CD4-positive, alpha-beta T cell (primary cell): ENCODE measurements around the gene PDLIM5. TPM values are rescaled to one million over a fixed set of nuclear protein-coding genes. Genes with fewer than 3 reads are reported as not detected.

Source experiments
- ATAC-seq: fragments of 200-7000 bp; cut with Tn5 transposase; one replicate; pipeline ENCODE4 v1.10.0; 2022; ENCODE audit warnings: mild to moderate bottlenecking; ENCODE audit not compliant: poor library complexity
- CTCF ChIA-PET: fragments of 350-600 bp; sonication (Branson Sonifier 250); formaldehyde crosslinking; loops from one replicate; lab custom pipeline; 2021; ENCODE audit warnings: antibody characterized with exemption, inconsistent platforms; lab: Charles Lee
- POLR2A ChIA-PET: fragments of 350-600 bp; sonication (Branson Sonifier 250); formaldehyde crosslinking; loops from one replicate; lab custom pipeline; 2021; ENCODE audit warnings: antibody characterized with exemption, inconsistent platforms; lab: Charles Lee
- DNase-seq, 14 experiments: peaks; one replicate each; pipeline ENCODE4 v3.0.0-alpha.2; 2013 to 2020; ENCODE audit warnings: mixed read lengths in 2 of 14
- H3K27ac ChIP-seq, 2 donors: one replicate each; pipeline versions ENCODE4 v1.5.1 to v1.7.0; 2013; ENCODE audit warnings: low read length in 2 of 2, low read depth in 1 of 2, mild to moderate bottlenecking in 1 of 2
- H3K27me3 ChIP-seq, 2 experiments: 1 replicate in 1 of 2; 2 replicates in 1 of 2; pipeline versions ENCODE4 v1.6.1 to v1.7.0; 2013; ENCODE audit warnings: low read length in 2 of 2, control low read depth in 1 of 2, mild to moderate bottlenecking in 1 of 2, moderate library complexity in 1 of 2; ENCODE audit not compliant: insufficient read depth in 2 of 2, control insufficient read depth in 1 of 2
- H3K36me3 ChIP-seq: one replicate; pipeline ENCODE4 v1.6.1; 2013; ENCODE audit warnings: low read length, control low read depth; ENCODE audit not compliant: insufficient read depth
- H3K4me1 ChIP-seq: one replicate; pipeline ENCODE4 v1.6.1; 2013; ENCODE audit warnings: low read length, control low read depth; ENCODE audit not compliant: insufficient read depth
- H3K4me3 ChIP-seq: one replicate; pipeline ENCODE4 v1.5.1; 2013; ENCODE audit warnings: mild to moderate bottlenecking, low read length, moderate library complexity
- H3K9me3 ChIP-seq, 2 experiments: 1 replicate in 1 of 2; 2 replicates in 1 of 2; pipeline versions ENCODE4 v1.6.1 to v1.7.0; 2013; ENCODE audit warnings: low read length in 2 of 2, mild to moderate bottlenecking in 2 of 2, control low read depth in 1 of 2, moderate library complexity in 1 of 2; ENCODE audit not compliant: control insufficient read depth in 1 of 2, insufficient read depth in 1 of 2
- H3K27ac Mint-ChIP-seq: one replicate; pipeline ENCODE4 v1.8.0; 2020; ENCODE audit warnings: mixed read lengths
- H3K27me3 Mint-ChIP-seq: one replicate; pipeline ENCODE4 v1.8.0; 2021; ENCODE audit warnings: mixed read lengths
- H3K36me3 Mint-ChIP-seq: one replicate; pipeline ENCODE4 v1.8.0; 2021; ENCODE audit warnings: low read depth, mixed read lengths
- H3K4me1 Mint-ChIP-seq: one replicate; pipeline ENCODE4 v1.8.0; 2021; ENCODE audit warnings: low read depth, mixed read lengths
- H3K4me3 Mint-ChIP-seq: one replicate; pipeline ENCODE4 v1.8.0; 2020; ENCODE audit warnings: mild to moderate bottlenecking, mixed read lengths
- H3K9me3 Mint-ChIP-seq: one replicate; pipeline ENCODE4 v1.8.0; 2020; ENCODE audit warnings: mixed read lengths
- intact Hi-C, 2 experiments: fragments of 100-400 bp; cut with DNase I in 1 of 2; cut with micrococcal nuclease in 1 of 2; formaldehyde crosslinking; loops; one replicate each; pipeline versions ENCODE4 v1.15.1 to v1.9.0; 2023 to 2025; cut with DNase I, micrococcal nuclease
- total RNA-seq, 174 experiments: library from RNA in 2 of 174; stranded (reverse) in 2 of 174; gene quantifications; one replicate each; pipeline ENCODE4 v1.2.3 and lab custom pipeline; 2021 to 2026
- TF ChIP-seq, protein P1 (sequence below): fragments of 200-600 bp; IDR thresholded peaks from one replicate; pipeline ENCODE4 v1.8.0; 2022; ENCODE audit warnings: antibody characterized with exemption, mild to moderate bottlenecking

PDLIM5 gene
- total RNA-seq, 2 experiments from 2014 or later = 23.0 to 23.1 TPM

DNA sequence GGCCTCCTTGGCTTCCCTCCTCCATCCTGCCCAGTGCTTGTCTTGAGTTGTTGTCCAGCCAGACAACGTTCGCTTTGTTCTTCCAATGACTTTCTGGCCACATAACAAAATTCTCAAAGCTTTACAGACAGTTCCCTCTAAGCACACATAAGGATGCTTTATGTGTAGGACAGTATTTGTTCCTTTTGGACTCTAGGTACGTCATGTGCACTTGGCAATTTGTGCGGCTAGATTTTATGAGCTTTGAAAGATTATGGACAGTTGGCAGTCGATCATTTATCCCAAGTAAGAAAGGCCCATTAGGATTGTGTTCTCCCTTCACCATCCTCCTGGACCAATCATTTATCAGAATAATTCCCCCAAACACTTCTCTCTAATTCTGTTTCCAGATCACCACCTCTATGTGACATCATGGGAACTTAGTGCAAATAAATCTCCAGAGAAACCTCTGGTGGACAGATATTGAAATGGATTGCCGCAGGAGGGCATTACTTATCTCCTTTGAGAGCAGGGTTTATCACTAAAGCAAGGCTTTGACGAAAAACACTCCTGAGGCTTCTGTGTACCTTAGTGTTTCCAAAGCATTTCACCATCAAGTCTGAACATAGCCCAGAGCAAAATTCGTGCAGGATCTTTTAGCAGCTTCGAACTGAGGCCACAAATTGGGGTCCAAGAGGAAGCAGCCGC is 228.6 kb downstream of the PDLIM5 start:
- intact Hi-C loops = no loop called here
- Histone ChIP-seq H3K27me3 (no peaks in the 10 kb centered on the region), H3K27ac (no peak overlapping the region), H3K9me3 (no peaks in the 10 kb centered on the region), H3K4me1 (no peaks in the 10 kb centered on the region), H3K36me3 (no peaks in the 10 kb centered on the region), H3K4me3 (no peak overlapping the region)
- no peak for ATAC-seq
- H3K27ac Mint-ChIP-seq = no peak overlapping the region
- CTCF ChIA-PET = no interaction called here
- POLR2A ChIA-PET = no interaction called here
- no peaks in the 10 kb centered on the region for H3K36me3 Mint-ChIP-seq
- TF ChIP-seq, protein P1, sequence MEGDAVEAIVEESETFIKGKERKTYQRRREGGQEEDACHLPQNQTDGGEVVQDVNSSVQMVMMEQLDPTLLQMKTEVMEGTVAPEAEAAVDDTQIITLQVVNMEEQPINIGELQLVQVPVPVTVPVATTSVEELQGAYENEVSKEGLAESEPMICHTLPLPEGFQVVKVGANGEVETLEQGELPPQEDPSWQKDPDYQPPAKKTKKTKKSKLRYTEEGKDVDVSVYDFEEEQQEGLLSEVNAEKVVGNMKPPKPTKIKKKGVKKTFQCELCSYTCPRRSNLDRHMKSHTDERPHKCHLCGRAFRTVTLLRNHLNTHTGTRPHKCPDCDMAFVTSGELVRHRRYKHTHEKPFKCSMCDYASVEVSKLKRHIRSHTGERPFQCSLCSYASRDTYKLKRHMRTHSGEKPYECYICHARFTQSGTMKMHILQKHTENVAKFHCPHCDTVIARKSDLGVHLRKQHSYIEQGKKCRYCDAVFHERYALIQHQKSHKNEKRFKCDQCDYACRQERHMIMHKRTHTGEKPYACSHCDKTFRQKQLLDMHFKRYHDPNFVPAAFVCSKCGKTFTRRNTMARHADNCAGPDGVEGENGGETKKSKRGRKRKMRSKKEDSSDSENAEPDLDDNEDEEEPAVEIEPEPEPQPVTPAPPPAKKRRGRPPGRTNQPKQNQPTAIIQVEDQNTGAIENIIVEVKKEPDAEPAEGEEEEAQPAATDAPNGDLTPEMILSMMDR = no peak
- peaks cover 10% of the 10 kb centered on the region for H3K27me3 Mint-ChIP-seq
- H3K4me3 Mint-ChIP-seq = no peak overlapping the region
- no peaks in the 10 kb centered on the region for H3K9me3 Mint-ChIP-seq
- no peaks in the 10 kb centered on the region for H3K4me1 Mint-ChIP-seq
- DNase-seq = no peak

DNA sequence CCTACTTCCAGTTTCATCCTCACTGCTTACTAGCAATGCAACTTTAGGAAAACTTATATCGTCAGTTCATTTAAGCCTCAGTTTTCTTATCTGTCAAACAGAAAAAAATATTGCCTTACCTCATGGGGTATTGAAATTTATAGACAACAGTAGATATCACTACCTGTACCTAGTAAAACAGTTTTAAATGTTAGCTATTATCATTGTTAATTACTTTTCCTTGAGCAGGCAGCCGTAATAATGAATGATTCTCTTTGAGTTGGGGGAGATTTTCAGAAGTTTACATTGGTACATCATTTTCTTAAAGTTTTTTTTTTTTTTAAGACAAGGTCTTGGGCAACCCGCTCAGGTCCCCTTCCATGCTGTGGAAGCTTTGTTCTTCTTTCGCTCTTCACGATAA is 234.3 kb downstream of the PDLIM5 start:
- H3K9me3 ChIP-seq = no peaks in the 10 kb centered on the region
- H3K27ac ChIP-seq = no peak overlapping the region
- Mint-ChIP-seq H3K27me3 (no peaks in the 10 kb centered on the region), H3K4me3 (no peak overlapping the region), H3K9me3 (no peaks in the 10 kb centered on the region), H3K27ac (no peak overlapping the region), H3K4me1 (no peaks in the 10 kb centered on the region), H3K36me3 (no peaks in the 10 kb centered on the region)
- H3K4me3 ChIP-seq = no peak overlapping the region
- ChIA-PET CTCF (no interaction called here), POLR2A (no interaction called here)
- DNase-seq = no peak
- no peaks in the 10 kb centered on the region for H3K4me1 ChIP-seq
- H3K27me3 ChIP-seq = no peaks in the 10 kb centered on the region
- ATAC-seq = no peak
- TF ChIP-seq, protein P1 = no peak
- intact Hi-C loops = no loop called here
- H3K36me3 ChIP-seq = no peaks in the 10 kb centered on the region

DNA sequence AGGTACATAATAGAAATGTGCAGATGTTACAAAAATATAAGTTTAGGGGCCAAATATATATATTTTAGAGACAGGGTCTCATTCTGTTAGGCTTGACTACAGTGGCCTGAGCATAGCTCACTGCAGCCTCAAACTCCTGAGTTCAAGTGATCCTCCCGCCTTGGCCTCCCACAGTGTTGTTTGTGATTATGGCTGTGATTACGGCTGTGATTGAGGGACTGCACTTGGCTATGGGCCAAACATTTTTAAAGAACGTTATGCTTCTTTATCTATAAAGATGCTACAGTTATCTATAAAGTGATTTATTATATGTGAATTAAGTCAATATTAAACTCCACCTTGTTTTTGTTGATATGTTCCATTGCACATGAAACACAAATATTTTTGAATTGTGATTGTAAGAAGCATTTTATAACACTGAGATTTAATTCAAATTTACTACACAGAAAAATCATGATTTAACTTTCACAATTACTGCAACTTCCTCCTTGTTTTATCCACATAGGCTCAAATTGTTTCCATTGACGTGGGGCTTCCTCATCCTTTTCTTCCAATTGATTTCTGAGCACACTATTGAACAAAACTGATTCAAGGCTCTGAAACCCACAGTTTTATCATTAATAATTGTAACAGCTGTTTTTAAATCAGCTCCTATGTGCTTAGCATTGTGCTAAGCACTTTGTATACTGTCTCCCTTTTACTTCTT is 237.6 kb downstream of the PDLIM5 start:
- H3K4me1 ChIP-seq = no peaks in the 10 kb centered on the region
- Mint-ChIP-seq H3K36me3 (no peaks in the 10 kb centered on the region), H3K27ac (no peak overlapping the region), H3K4me1 (no peaks in the 10 kb centered on the region), H3K9me3 (no peaks in the 10 kb centered on the region), H3K27me3 (no peaks in the 10 kb centered on the region), H3K4me3 (no peak overlapping the region)
- no peaks in the 10 kb centered on the region for H3K36me3 ChIP-seq
- POLR2A ChIA-PET = no interaction called here
- no peak for DNase-seq
- H3K27ac ChIP-seq = no peak overlapping the region
- no peak for ATAC-seq
- no peak overlapping the region for H3K4me3 ChIP-seq
- CTCF ChIA-PET = interaction anchor here (1.1 kb wide), 1 partner anchor 111 kb away, joined by 3 read pairs; no protein-coding TSS in a partner anchor
- no peaks in the 10 kb centered on the region for H3K9me3 ChIP-seq
- H3K27me3 ChIP-seq = no peaks in the 10 kb centered on the region
- intact Hi-C loops = no loop called here
- TF ChIP-seq, protein P1 = no peak
